OCI-LY1 (cell line): ENCODE data around the gene FERMT3.

Experiments
- H2AFZ ChIP-seq: fragments of 200-600 bp; sonication (generic), shearing (Covaris generic); 2 replicates; pipeline ENCODE4 v1.6.0; 2014; ENCODE audit warnings: antibody characterized with exemption, mild to moderate bottlenecking, low read length
- H3F3A ChIP-seq: fragments of 200-600 bp; sonication (generic), shearing (Covaris generic); 2 replicates; pipeline ENCODE4 v1.6.0; 2014; ENCODE audit warnings: mild to moderate bottlenecking, antibody characterized with exemption, low read length, moderate library complexity; ENCODE audit not compliant: insufficient read depth
- H3K27ac ChIP-seq: fragments of 200-600 bp; sonication (generic); 2 replicates; pipeline ENCODE4 v1.5.1; 2014; ENCODE audit warnings: low read length, mixed run types, mild to moderate bottlenecking, low read depth; ENCODE audit not compliant: poor library complexity, severe bottlenecking
- H3K27me3 ChIP-seq: fragments of 200-600 bp; sonication (generic); 2 replicates; pipeline ENCODE4 v1.6.0; 2014; ENCODE audit warnings: antibody characterized with exemption, mild to moderate bottlenecking, low read length, moderate library complexity; ENCODE audit not compliant: insufficient read depth
- H3K36me3 ChIP-seq: fragments of 200-600 bp; sonication (generic); 2 replicates; pipeline ENCODE4 v1.6.1; 2014; ENCODE audit warnings: mild to moderate bottlenecking, antibody characterized with exemption, low read length, moderate library complexity, mixed read lengths; ENCODE audit not compliant: insufficient read depth
- H3K4me1 ChIP-seq: fragments of 200-600 bp; sonication (generic); 2 replicates; pipeline ENCODE4 v1.5.1; 2014; ENCODE audit warnings: mild to moderate bottlenecking, low read length, moderate library complexity; ENCODE audit not compliant: insufficient read depth, severe bottlenecking
- H3K4me2 ChIP-seq: fragments of 200-600 bp; sonication (generic), shearing (Covaris generic); 2 replicates; pipeline ENCODE4 v1.6.1; 2014; ENCODE audit warnings: low read length
- H3K4me3 ChIP-seq: fragments of 200-600 bp; sonication (generic); 2 replicates; pipeline ENCODE4 v1.5.1; 2014; ENCODE audit warnings: low read length, low read depth, mild to moderate bottlenecking, mixed read lengths; ENCODE audit not compliant: poor library complexity, severe bottlenecking
- H3K79me2 ChIP-seq: fragments of 200-600 bp; shearing (Covaris generic); 2 replicates; pipeline ENCODE4 v1.6.1; 2016; ENCODE audit warnings: mixed run types, low read length, mixed read lengths; ENCODE audit not compliant: insufficient read depth
- H3K9ac ChIP-seq: fragments of 200-600 bp; sonication (generic), shearing (Covaris generic); 2 replicates; pipeline ENCODE4 v1.6.1; 2014; ENCODE audit warnings: mild to moderate bottlenecking, low read length, mixed read lengths
- H3K9me2 ChIP-seq: fragments of 200-600 bp; sonication (generic), shearing (Covaris generic); 2 replicates; pipeline ENCODE4 v1.6.1; 2014; ENCODE audit warnings: low read depth, mild to moderate bottlenecking, low read length, mixed read lengths
- H3K9me3 ChIP-seq: fragments of 200-600 bp; shearing (Covaris generic); 2 replicates; pipeline ENCODE4 v1.6.1; 2014; ENCODE audit warnings: low read length, mixed read lengths
- H4K20me1 ChIP-seq: fragments of 200-600 bp; sonication (generic), shearing (Covaris generic); 2 replicates; pipeline ENCODE4 v1.6.0; 2016; ENCODE audit warnings: mild to moderate bottlenecking, low read length; ENCODE audit not compliant: insufficient read depth
- EZH2 ChIP-seq: fragments of 200-600 bp; sonication (generic), shearing (Covaris generic); IDR thresholded peaks from 2 replicates; pipeline ENCODE4 v1.8.0; 2017; ENCODE audit warnings: borderline replicate concordance, mixed run types, mild to moderate bottlenecking, antibody characterized with exemption, low read length, moderate library complexity, mixed read lengths
- TF ChIP-seq, protein P1 (sequence below): fragments of 200-600 bp; sonication (generic), shearing (Covaris generic); IDR thresholded peaks from 2 replicates; pipeline ENCODE4 v1.5.1; 2017; ENCODE audit warnings: mild to moderate bottlenecking, antibody characterized with exemption, low read length, moderate library complexity, mixed read lengths

FERMT3 gene

DNA sequence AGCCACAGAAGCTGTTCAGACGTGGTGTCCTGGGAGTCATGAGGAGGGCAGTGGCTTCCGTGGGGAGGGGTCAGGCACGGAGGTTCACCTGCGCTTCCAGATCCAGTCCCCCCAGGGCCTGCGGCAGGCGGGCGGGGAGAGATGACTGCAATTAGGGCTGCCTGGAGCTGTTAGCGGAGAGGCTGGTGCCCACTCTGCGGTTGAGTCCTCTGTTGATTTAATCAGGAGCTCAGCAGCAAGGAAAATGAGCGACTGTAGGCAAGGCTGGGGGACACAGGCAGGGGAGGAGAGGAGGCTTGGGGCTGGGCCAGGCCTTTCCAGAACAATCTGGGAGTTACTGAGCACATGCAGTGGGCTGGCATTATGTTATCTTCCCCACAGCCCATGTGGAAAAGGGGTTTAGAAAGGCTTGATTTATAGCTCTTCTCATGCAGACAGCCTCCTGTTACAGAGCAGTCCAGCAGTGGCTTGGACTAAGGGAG is 57.9 kb downstream of the FERMT3 start:
- Histone ChIP-seq H3K9ac (no peak overlapping the region), H3K36me3 (peaks cover 23% of the 10 kb centered on the region), H3K9me2 (no peaks in the 10 kb centered on the region), H3K4me1 (peaks cover 16% of the 10 kb centered on the region), H3F3A (no peaks in the 10 kb centered on the region), H2AFZ (no peak overlapping the region), H3K4me2 (no peak overlapping the region), H3K9me3 (no peaks in the 10 kb centered on the region), H3K79me2 (no peaks in the 10 kb centered on the region), H3K27ac (no peak overlapping the region), H4K20me1 (no peaks in the 10 kb centered on the region), H3K4me3 (no peak overlapping the region), H3K27me3 (no peaks in the 10 kb centered on the region)
- TF ChIP-seq, protein P1, sequence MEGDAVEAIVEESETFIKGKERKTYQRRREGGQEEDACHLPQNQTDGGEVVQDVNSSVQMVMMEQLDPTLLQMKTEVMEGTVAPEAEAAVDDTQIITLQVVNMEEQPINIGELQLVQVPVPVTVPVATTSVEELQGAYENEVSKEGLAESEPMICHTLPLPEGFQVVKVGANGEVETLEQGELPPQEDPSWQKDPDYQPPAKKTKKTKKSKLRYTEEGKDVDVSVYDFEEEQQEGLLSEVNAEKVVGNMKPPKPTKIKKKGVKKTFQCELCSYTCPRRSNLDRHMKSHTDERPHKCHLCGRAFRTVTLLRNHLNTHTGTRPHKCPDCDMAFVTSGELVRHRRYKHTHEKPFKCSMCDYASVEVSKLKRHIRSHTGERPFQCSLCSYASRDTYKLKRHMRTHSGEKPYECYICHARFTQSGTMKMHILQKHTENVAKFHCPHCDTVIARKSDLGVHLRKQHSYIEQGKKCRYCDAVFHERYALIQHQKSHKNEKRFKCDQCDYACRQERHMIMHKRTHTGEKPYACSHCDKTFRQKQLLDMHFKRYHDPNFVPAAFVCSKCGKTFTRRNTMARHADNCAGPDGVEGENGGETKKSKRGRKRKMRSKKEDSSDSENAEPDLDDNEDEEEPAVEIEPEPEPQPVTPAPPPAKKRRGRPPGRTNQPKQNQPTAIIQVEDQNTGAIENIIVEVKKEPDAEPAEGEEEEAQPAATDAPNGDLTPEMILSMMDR = no peak
- no peak for TF ChIP-seq EZH2

DNA sequence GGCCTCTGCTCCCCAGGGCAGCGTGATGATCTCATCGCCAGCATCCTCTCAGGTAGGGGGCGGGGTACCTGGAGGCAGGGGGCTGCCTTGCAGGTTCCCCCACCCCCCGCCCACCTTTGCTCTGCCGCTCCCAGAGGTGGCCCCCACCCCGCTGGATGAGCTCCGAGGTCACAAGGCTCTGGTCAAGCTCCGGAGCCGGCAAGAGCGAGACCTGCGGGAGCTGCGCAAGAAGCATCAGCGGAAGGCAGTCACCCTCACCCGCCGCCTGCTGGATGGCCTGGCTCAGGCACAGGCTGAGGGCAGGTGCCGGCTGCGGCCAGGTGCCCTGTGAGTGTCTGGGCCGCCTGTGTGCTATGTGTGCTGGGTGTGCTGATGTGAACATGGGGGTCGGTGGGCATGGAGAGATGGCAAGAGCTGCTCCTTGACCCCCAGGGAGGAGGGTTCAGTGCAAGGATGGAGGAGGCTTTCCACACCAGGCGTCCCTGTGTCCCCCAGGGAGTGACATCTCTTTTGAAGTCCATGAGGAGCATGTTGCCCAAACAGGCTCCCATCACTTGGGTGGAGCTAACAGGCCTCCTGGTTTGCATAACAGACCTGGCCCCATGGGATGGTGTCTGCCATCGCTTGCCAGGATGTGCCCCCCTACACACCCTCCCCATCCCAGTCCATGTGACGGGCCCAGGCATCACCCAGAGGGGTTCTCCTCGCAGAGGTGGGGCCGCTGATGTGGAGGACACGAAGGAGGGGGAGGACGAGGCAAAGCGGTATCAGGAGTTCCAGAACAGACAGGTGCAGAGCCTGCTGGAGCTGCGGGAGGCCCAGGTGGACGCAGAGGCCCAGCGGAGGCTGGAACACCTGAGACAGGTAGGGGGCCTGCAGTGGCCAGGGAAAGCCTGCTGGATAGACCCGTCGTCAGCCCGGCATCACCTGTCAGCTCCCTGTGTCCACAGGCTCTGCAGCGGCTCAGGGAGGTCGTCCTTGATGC is 58.9 kb downstream of the FERMT3 start:
- H3K4me2 ChIP-seq = no peak overlapping the region
- H3F3A ChIP-seq = no peaks in the 10 kb centered on the region
- no peaks in the 10 kb centered on the region for H4K20me1 ChIP-seq
- no peak overlapping the region for H3K27ac ChIP-seq
- TF ChIP-seq EZH2 = no peak
- TF ChIP-seq, protein P1 = no peak
- H3K36me3 ChIP-seq = peaks cover 14% of the 10 kb centered on the region
- no peaks in the 10 kb centered on the region for H3K27me3 ChIP-seq
- H3K9ac ChIP-seq = no peak overlapping the region
- no peaks in the 10 kb centered on the region for H3K9me3 ChIP-seq
- no peak overlapping the region for H2AFZ ChIP-seq
- peaks cover 16% of the 10 kb centered on the region for H3K4me1 ChIP-seq
- H3K79me2 ChIP-seq = no peaks in the 10 kb centered on the region
- no peaks in the 10 kb centered on the region for H3K9me2 ChIP-seq
- no peak overlapping the region for H3K4me3 ChIP-seq

DNA sequence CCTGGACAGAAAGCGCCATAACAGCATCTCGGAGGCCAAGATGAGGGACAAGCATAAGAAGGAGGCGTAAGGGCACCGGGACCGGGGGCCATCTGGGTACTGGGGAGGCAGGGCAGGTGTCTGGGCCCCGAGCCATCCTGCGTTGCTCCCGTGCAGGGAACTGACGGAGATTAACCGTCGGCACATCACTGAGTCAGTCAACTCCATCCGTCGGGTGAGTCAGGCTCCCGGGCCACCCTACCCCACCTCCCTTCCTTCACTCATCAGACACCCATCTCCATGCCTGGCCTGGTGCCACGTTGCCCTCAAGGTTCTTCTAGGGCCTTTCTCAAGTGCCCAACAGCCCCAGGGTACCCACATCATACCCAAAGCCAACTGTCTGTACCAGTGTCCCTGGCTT is 59.8 kb downstream of the FERMT3 start:
- TF ChIP-seq, protein P1 = no peak
- no peak for TF ChIP-seq EZH2
- Histone ChIP-seq H3K27me3 (no peaks in the 10 kb centered on the region), H3K4me2 (no peak overlapping the region), H2AFZ (no peak overlapping the region), H3K27ac (no peak overlapping the region), H3K9ac (no peak overlapping the region), H3K4me1 (peaks cover 16% of the 10 kb centered on the region), H3K9me3 (no peaks in the 10 kb centered on the region), H3K79me2 (no peaks in the 10 kb centered on the region), H3K36me3 (peaks cover 14% of the 10 kb centered on the region), H4K20me1 (no peaks in the 10 kb centered on the region), H3K4me3 (no peak overlapping the region), H3K9me2 (no peaks in the 10 kb centered on the region), H3F3A (no peaks in the 10 kb centered on the region)
